SKM-1 treated with dmso at 0.1 percent for 144 hours (cell line): ENCODE results near the gene TOPBP1.
A peak's percentile ranks its signal among the peaks of the same experiment; 100 is the strongest.
"Not testable (repeated sequence)": the region's sequence is repeated elsewhere in the genome, so short reads cannot be mapped to it uniquely, and the experiment has no call there.

Source experiments
- DNase-seq: peaks from one replicate; lab custom pipeline; 2025; ENCODE audit not compliant: unreplicated experiment; lab: John Stamatoyannopoulos, UW

Gene TOPBP1

DNA sequence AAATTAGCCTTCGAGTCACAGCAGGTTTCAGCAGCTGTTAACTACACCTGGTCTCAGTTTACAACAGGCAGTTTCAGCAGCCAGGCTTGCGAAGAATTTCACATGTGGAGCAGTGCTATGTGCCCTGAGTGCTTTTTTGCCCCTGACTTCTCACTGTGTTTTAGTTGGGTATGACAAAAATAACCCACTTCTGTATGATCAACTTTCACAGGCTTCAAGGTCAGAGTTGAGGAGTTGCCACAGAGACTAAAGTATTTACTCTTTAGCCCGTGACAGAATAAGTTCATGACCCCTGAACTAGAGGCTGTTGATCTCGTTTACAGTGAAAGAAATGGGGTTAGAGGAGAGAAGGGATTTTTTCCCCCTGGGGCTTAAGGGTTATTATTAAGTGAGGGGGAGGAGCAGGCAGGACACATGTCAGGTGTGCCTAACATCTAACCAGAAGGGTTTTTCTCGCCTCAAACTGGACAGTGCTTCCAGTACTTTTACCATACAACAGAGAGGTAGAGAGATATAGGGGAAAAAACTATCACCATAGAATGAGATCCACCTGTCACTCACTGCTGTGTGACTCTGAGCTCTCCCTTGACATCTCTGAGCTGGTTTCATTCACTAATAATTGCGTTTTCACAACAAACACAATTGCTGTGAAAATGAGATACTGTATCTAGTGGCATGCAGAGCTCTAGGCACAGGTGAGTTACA, 14.0 kb upstream of the TOPBP1 start:
- no peak for DNase-seq

DNA sequence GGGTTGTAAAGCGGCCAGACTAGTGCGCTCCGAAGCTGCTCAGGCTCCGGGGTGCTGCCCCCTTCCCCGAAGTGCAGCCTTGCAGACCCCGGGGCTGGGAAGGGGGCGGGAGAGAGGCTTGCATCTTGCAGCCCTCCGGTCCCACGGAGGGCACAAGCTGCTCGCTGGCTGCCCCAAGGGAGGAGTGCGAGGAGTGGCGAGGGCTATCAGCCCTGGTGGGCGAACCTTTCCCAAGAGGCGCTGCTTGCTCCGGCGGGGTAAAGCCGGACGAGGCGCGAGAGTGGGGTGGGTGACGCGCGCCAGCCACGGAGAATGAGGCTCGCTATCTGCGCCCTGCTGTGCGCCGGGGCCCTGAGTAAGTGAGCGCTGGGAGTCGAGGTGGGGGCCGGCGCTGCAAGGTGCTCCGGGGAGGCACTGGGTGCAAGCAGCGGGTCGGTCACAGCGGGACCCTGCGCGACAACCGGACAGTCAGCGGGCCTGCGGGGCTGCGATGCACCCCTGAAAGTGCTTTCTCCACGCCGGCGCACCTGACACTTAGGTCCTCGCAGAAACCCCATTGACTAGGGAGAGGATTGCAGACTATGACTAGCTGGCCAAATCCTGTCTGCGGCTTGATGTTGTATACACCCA, 12.7 kb upstream of the TOPBP1 start:
- no peak for DNase-seq

DNA sequence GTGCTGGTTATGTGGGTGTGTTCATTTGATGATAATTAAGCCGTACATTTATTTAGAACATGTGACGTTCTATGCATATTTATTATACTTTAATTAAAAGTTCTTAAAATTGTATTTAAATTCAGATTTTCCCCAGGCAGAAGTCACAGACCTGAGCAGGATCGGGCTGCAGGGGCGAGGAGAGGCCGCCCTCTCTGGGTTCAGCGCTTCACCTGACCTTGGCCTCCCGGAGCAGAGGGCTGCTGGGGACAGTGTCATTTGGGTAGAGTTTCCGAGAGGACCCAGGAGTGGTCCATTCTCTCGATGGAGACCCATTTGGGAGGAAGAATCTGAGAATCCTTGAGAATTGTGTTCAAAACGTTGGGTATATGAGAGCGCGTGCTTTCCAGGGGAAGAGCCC, 12.0 kb upstream of the TOPBP1 start:
- DNase-seq, result no peak

DNA sequence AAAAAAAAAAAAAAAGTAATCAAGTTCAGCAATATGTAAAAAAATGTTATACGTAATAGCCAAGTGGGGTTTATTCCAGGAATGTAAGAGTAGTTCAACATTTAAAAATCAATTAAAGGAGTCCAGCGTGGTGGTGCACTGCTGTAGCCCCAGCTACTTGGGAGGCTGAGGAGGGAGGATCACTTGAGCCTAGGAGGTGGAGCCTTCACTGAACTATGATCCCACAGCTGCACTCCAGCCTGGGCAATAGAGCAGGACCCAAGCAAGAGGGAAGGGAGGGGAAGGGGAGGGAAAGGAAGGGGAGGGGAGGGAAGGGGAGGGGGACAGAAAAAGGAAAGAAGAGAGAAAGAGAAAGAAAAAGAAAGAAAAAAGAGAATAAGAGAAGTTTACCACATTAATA, 10.7 kb upstream of the TOPBP1 start:
- DNase-seq, result no peak

DNA sequence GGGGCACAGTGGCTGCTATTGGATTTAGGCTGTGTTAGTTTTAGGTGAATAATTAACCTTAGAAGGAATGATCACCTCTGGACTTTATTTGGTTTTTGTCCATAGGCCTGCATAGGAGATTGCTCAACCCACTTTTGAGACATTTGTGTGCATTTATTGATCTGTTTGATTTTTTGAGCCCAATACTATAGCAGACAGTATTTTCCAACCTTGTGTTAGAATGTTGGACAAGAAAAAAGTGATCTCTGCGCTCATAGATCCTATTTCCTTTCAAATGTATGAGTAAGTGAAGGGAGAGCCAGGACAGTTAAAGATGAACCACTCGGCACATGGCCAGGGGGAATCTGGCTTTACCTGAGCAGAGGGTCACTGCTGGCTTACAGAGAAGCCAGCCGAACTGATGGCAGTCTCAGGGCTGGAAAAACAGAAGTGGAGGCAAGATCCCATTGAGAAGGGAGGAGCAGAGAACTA, 8.8 kb upstream of the TOPBP1 start:
- DNase-seq, result no peak

DNA sequence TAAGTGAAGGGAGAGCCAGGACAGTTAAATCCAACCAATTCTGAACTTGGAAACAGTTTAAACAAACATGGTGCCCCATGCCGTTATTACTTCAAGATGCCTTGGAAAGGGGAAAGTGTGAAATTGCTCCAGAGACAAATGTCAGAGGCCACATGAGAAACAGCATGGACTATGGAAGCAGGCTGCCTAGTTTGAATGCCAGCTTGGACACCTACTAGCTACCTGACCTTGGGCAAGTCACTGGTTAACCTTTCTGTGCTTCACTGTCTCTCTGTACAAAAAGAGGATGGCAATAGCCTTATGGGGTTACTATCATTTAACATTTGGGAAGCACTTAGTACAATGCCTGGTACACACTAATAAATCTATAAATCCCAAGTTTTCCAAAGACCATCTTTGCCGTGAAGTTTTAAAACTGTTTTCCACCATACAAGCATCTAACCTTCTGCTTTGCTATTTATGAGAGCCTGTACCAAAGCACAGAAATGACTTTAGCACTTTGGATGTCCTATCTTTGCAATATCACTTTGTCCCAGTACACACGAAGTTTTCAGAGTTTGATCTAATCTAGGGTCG, 8.3 kb upstream of the TOPBP1 start:
- no peak for DNase-seq

DNA sequence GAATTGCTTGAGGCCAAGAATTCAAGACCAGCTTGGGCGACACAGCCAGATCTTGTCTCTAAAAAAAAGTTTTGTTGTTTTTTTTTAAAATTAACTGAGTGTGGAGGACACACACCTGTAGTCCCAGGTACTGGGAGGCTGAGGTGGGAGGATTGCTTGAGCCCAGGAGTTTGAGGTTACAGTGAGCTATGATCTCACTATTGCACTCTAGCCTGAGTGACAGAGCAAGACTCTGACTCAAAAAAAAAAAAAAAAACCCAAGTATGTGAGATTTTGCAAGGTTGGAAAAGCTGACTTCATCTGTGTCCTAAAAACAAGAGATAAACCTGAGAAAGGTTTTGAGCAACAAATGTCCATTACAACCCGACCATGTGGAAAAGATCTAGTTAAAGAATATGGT, 5.4 kb upstream of the TOPBP1 start:
- DNase-seq, result no peak

DNA sequence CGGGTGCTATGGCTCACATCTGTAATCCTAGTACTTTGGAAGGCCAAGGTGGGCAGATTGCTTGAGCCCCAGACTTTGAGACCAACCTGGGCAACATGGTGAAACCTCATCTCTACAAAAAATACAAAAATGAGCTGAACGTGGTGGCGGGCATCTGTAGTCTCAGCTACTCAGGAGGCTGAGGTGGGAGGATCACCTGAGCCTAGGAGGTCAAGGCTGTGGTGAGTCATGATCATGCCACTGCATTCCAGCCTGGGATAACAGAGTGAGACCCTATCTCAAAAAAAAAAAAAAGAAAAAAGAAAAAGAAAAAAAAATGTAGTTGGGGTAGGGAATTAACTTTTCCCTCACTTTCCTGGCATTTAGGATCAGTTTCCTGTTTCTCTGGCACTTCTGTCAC, 3.4 kb upstream of the TOPBP1 start:
- DNase-seq, result not testable (repeated sequence)

DNA sequence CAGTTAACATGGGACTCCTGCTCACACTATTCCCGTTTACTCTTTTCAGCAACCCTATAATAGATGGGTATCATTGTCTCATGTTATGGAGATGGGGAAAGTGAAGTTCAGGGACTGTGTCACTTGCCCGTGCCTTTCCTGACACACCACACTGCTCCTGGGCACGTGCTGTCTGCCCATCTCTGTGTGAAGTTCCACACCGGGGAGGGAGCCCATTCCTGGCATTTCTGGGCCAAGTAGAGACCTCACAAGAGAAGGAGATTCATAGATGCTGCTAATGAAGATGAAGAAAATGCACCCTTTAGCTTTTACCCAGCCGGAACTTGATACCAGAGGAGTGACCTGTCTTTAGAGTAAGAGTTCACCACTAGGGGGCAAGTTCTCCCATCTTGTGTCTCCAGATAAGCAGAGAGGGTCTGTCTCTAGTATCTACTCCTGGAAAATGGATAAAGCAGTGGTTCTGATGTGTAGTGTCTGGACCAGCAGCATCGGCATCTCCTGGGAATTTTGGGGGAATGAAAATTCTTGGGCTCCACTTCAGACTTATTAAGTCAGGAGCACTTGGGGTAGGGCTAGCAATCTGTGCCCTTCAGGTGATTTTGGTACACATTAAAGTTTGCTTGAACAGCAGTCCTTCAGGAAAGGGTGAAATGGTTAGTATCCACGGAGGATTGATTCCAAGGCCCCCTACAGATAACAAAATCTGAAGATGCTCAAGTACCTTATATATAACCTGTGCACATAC, 2.0 kb upstream of the TOPBP1 start:
- DNase-seq, result peak; percentile 49

DNA sequence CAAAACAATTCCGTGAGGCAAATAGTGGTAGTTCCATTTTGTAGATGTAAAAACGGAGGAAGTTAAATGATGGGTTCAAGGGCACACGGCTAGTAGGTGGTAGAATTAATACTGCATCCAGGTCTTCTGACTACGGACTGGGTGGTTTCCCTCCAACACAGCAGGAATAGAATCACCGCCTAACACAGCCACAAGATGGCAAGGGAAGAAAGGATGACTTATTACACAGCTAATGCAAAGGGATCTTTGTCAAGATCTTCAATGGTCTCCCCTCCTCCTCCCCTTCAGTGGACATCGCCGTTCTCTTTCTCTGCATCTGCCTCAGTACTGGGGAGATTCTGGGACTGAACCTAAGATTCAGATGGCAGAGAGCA, 524 bp upstream of the TOPBP1 start:
- no peak for DNase-seq

DNA sequence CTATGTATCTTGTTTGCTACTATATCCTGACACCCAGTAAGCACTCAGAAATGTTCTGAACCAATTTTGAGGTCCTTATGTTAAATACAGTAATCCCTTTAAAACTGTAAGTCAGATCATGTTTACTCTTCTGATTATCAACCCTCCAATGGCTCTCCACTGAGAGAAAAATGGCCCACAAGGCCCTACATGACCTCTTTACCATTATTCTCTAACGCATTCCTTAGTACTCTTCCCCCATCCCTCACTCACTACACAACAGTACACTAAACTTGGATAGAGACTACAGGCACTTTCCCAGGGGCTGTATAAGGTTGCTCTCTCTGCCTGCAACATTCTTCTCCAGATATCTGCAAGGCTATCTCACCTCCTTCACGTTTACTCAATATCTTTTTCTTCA, 1.9 kb downstream of the TOPBP1 start:
- no peak for DNase-seq

DNA sequence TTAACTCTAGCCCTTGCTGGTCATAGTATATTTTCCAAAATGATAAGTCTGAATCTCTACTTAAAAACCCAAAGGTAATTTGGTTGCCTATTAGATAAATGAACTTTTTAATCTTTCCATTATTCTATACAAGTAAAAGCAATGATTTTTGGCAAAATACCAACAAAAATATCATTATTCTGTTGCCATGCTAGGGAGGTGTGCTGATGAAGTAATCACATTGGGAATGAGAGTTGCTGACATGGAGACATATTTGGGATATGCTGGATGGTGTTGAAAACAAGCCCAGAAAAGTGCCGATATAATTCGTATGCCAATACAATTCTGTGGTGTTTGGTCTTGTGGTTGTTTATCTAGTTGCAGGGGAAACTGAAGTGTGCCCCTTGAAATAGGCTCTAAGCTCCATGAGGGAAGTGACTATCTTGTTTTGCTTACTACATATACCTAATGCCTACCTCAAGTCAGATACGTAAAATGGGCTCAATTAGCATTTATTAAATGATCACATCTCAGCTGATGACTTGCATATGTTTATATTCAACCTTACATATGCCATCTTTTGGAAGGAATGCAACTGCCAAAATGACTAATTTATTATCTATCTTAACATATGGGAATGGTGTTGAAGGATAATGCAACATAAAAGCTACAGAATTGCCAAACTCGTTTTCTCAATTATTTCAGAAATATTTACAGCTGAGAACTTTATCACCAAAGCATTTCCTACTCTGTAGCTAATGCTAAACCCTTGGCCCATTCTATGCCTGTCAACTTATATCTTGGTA, 5.8 kb downstream of the TOPBP1 start:
- DNase-seq, result no peak

DNA sequence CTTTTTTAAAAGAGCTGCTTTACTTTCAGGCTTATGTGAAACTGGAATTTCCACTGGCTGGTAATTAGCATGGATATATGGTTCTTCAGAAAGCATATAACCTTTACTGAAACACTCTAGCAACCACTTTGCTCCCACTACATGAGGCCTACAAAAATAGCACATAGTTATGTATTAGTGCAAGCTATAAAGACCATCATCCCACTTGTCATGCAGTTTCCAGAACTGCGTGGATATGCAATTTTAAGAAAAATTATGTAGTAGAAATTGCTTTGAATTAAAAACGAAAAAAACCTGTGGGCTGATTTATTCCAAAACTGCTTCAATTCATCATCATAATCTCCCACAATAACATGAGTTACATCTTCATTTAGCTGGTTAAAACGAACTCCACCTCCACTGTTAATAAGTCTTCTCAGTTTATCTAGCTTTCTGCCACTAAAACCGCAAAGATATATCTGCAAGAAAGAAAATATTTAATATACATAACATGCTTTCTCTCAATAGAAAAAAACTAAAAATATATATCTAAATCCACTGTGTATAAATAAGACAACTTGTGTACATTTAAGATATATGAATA, 12.2 kb downstream of the TOPBP1 start:
- no peak for DNase-seq

DNA sequence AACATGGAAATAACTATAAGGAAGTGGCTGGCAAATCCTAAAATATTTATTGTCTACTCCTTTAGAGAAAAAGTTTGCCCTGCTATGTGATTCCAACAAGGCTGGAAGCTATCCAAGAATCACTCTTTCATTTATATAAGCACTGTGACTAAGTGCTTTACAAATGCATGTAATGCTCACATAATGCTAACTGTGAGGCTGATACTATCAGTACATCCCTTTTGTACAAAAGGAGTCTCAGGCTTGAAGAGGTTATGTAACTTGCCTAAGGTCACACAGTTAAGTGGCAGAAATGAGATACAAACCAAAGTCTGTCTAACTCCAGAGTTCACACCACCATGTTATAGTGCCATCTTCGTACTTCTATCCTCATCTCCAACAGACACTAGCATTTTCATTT, 17.0 kb downstream of the TOPBP1 start:
- no peak for DNase-seq

DNA sequence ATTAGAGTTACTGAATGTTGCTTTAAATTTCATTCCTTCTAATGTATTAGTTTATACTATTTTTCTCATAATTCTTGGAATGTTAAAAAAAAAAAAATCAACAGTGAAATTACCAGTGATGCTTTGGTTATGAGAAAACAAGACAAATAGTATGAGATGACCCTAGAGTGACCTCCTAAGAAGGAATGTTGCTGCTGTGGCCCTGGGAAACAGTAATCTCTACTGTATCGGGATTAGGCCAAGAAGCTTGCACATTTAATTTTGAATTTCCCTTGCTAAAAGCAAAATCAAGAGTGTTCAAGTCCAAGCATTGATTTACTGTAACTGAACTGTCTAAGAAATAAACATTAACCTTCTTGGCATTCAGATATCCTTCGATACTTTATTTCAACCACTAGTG, 18.1 kb downstream of the TOPBP1 start:
- no peak for DNase-seq

DNA sequence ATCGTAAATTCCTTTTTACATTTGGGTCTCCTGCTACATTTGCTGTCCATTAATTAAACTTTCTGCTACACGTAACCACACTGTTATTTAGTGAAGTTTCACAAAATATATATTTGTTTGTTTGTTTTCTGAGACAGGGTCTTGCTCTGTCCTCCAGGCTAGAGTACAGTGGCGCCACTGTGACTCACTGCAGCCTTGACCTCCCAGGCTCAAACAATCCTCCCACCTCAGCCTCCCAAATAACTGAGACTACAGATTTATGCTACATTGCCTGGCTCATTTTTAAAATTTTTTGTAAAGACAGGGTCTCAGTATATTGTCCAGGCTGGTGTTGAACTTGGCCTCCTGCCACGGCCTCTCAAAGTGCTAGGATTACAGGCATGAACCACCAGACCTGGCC, 20.5 kb downstream of the TOPBP1 start:
- no peak for DNase-seq

DNA sequence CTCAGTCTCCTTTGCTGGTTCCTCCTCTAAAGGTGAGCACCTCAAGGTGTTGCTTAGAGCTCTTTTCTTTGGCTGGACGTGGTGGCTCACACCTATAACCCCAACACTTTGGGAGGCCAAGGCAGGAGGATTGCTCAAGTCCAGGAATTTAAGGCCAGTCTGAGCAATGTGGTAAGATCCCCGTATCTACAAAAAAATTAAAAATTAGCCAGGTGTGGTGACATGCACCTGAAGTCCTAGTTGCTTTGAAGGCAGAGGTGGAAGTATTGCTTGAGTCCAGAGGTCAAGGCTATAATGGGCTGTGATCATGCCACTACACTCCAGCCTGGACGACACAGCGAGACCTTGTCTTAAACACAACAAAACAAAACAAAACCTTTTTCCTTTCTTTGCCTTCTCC, 28.3 kb downstream of the TOPBP1 start:
- no peak for DNase-seq

DNA sequence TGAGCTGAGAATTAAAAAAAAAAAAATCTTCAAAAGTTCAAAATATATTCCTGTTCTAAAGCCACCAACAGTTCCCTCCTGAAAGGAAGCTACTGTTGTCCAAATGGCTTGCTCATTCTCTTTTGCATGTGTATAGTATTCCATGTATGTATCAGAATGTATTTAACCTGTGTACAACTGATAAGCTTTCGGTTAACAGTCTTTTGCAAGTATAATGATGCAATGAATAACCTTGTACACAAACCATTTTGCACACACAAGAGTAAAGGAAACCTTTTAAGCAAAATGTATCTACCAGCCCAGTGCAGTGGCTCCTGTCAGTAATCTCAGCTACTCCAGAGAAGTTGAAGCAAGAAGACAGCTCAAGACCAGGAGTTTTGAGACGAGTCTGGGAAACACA, 32.6 kb downstream of the TOPBP1 start:
- no peak for DNase-seq

DNA sequence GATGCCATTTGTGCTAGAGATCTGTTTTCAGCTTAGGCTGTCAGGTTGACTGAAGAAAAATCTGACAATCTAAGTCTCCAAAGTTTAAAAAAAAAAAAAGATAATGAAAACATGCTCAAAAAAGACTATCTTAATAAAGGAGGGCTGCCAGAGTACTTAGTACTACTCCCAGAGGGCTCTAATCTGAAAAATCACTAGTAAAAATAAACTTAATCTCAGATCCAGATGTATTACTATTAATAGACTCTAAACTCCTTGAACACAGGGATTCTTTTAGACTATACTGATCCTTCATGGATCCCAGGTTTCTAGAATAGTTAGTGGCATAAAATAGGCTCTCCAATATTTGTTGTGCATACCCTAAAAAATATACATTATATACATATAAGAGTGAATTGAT, 34.0 kb downstream of the TOPBP1 start:
- no peak for DNase-seq

DNA sequence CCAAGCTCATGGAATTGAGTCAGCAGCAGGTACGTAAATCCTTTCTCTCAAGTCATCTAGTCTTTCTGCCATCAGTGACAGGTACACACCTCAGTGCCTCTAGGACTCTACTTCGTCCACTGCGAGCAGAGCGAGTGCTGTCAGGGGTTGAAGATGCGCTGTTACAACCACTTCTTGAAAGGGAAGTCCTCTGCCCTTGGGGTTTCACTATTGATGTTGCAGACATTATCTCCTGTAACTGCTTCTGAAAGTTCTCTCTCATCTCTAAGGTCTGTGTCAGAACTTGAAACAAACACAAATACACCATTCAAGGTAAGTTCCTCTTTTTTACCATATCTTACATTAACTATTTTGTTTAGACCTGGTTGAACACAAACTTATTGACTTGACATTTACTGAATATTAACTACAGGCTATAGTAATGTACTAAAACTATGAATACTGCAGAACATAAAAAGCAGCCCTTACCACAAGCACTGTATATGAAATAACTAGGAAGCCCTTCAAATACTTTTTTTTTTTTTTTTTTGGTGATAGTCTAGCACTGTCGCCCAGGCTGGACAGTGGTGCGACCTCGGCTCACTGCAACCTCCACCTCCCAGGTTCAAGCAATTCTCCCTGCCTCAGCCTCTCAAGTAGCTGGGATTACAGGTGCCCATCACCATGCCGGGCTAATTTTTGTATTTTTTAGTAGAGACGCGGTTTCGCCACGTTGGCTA, 41.5 kb downstream of the TOPBP1 start:
- no peak for DNase-seq
